ENCODE data around the gene STPG4.
"Not testable (repeated sequence)": the region's sequence is repeated elsewhere in the genome, so short reads cannot be mapped to it uniquely, and the experiment has no call there.

Gene STPG4

DNA sequence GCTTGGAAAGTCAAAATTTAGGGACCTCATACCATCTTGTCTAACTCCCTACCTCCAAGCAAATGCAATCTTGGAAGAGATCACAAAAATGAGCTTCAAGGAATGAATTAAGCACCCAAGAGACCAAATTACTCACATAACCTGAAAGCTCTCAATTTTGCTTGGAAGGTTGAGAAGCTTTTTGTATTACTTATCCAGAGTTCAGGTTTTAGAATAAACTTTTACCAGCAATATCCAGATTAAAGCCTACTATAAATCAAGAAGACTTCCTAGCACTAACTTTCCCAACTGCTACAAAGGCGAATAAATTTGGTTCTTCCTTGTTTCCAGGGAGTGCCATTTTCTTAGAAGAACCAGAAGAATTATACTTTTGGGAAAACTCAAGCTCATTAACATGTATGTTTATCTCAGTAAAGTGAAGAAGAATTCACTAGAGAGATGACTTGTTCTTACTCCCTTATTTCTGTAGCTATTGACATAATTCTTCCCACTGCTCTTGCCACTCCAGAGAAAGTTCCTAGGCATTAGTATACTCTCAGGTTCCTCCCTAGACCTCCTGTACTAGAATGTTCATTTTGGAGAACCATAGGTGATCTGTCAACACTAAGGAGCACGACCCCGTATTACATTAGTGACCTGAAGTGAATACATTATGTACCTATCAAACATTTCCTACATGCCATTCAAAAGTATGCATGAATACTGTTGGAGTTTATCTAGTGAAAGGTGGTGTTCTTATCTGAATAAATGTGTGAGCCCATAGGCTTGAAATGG lies 18.0 kb upstream of the STPG4 start:
- no peak for DNase-seq (ENCODE audit: low read depth)

DNA sequence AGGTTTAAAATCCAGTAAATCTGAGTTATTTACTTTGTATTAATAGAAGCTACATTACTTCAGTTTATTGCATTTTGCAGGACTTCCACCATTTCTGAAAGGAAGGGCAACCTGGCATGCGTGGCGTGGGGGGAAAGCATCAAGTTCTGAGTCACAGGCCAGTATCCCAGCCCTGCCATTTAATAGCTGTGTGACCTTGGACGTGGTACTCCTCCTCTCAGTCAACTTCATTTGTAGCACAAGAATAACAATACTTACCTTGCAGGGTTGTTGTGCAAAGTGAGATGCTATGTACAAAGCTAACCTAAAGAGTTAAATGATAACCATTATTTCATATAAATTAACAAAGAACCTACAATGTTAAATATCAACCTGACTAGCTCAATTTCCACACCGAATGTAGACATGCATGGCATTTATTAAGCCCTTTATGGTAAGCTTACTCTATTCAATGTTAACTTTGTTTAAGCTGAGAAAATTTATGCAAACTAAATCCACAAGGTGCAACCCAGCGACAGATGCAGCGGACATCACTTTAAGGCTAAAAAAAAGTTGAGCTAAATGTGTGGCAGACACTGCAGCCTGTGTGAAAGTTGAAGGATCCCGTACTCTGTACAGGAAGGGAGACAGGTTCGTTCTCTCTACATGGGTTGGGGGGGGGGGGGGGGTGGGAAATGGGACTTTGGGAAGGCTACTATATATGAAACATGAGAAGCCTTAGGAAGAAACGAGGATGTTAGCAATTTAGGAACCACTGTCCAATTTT lies 17.2 kb upstream of the STPG4 start:
- no peak for DNase-seq (ENCODE audit: low read depth)

GRCh38 chr2:47169784-47170183 lies 14.7 kb upstream of the STPG4 start:
- no peak for DNase-seq (ENCODE audit: low read depth)

GRCh38 chr2:47168895-47169294 lies 13.8 kb upstream of the STPG4 start:
- not testable (repeated sequence) for DNase-seq (ENCODE audit: low read depth)

DNA sequence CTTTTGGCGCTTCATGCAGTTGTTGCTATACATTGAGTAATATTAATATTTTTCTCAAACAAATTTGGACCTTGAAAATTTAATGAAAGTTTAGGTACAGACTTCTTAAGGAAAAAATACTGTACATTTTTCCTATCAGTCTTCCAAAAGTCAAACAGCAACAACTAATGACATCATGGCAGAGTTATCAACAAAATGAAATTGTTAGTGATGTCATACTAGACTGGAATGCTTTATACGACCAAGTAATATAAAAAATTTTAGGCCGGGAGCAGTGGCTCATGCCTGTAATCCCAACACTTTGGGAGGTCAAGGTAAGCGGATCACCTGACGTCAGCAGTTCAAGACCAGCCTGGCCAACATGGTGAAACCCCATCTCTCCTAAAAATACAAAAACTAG lies 12.0 kb upstream of the STPG4 start:
- DNase-seq (ENCODE audit: low read depth), result no peak

GRCh38 chr2:47165001-47165555 lies 10.0 kb upstream of the STPG4 start:
- no peak for DNase-seq (ENCODE audit: low read depth)

DNA sequence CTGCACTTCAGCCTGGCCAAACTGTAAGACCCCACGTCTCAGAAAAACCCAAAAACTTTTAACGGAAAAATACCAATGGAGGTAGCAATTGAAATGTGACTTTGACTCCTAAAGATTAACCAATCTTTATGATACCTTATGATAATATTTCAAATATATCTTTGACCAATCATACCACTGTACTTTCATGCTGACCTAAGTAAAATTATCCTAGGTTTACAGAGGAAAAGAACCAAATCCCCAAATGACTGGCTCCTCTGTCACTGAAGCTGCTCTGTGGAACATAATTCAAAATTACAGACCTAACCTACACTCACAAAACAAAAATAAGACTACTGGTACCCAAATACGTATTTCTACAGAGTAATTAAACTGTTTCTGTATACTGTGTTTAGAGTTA lies 7.7 kb upstream of the STPG4 start:
- DNase-seq (ENCODE audit: low read depth), result no peak

DNA sequence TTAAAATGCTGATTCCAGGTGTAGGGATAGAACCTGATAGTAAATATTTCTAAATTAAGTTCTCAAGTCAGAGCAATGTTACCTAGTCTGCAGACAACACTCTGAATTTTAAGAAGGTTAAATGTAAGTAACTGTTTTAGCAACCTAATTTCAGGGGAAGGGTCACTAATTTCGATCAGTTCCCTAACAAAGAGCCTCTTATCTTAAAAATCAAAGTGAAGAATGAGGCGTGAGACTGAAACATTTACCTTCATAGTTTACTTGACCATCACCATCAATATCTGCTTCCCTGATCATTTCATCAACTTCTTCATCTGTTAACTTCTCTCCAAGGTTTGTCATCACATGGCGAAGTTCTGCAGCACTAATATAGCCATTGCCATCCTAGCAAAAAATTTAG lies 6.4 kb upstream of the STPG4 start:
- DNase-seq (ENCODE audit: low read depth), result no peak

- DNase-seq (ENCODE audit: low read depth), result no peak
Observed at GRCh38 chr2:47160660-47161059, 5.6 kb upstream of the STPG4 start.

DNA sequence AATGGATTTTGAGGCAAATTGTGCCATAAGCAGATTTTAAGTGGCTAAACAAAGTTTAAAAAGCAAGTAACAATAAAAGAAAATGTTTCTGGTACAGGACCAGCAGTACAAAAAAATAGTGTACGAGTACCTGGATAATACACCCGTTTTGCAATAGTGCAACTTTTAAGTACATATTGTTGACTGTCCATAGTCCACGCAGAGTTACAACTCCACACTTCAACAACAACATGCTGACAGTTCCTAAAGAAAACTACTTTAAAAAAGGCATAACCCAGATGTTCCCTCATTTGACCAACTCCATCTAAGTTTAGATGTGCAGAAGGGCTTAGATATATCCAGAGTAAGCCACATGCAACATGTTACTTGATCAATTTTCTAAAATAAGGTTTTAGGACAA lies 5.1 kb upstream of the STPG4 start:
- DNase-seq (ENCODE audit: low read depth), result no peak

- no peak for DNase-seq (ENCODE audit: low read depth)
Observed at GRCh38 chr2:47159627-47160026, 4.5 kb upstream of the STPG4 start.

- DNase-seq (ENCODE audit: low read depth), result no peak
Observed at GRCh38 chr2:47158576-47158975, 3.5 kb upstream of the STPG4 start.

DNA sequence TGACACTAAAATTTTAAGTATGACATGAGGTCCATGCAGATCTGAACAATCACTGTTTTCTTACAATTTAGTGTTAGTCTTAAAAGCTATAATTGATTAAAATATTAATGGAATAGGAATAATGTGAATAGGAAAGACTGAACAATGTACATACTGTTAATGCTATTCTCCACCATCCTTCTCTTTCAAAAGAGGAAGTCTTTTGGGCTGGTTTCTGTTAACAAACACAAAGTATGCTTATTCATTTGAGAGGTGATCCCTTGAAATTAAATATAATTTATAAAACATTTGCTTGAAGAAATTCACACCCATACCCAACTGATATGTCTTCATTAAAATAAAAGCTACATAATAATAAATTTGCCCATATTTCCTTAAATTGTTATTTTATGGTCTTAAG lies 2.3 kb downstream of the STPG4 start:
- no peak for DNase-seq (ENCODE audit: low read depth)

GRCh38 chr2:47150175-47150574 lies 4.9 kb downstream of the STPG4 start:
- DNase-seq (ENCODE audit: low read depth), result no peak

DNA sequence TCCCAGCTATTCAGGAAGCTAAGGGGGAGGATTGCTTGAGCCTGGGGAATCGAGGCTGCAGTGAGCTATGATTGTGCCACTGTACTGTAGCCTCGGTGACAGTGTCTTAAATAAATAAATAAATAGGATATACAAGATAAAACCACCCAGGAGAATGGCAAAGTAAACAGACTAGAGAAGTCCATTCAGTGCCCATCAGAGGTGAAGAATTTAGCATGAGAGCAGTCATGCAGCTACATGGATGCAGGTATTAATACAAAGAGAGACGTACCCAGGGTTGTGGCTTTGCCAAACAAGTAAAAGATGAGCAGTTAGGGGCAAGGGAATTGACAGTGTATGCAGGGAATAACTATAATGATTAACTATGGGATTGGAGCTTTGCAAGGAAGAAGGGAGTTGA lies 8.1 kb downstream of the STPG4 start:
- DNase-seq (ENCODE audit: low read depth), result no peak

GRCh38 chr2:47145466-47145865 lies 9.6 kb downstream of the STPG4 start:
- DNase-seq (ENCODE audit: low read depth), result no peak

DNA sequence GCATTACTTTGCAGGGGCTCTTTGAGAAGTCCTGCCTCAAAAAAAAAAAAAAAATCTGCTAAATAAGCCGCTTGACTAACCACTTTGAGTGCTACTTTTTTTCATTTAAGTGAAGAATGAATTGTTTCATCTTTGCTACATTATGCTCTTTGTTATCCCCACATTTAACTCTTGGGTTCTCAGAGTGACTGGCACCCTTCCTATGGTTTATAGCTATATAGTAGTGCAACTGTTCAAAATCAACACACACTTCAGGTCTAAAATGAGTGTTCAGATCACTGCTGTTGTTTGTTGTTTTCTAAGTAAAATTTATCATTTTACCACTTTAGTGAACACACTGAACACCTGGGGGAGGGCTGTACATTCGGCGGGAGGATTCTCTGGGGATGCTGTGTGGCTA lies 13.6 kb downstream of the STPG4 start:
- no peak for DNase-seq (ENCODE audit: low read depth)

DNA sequence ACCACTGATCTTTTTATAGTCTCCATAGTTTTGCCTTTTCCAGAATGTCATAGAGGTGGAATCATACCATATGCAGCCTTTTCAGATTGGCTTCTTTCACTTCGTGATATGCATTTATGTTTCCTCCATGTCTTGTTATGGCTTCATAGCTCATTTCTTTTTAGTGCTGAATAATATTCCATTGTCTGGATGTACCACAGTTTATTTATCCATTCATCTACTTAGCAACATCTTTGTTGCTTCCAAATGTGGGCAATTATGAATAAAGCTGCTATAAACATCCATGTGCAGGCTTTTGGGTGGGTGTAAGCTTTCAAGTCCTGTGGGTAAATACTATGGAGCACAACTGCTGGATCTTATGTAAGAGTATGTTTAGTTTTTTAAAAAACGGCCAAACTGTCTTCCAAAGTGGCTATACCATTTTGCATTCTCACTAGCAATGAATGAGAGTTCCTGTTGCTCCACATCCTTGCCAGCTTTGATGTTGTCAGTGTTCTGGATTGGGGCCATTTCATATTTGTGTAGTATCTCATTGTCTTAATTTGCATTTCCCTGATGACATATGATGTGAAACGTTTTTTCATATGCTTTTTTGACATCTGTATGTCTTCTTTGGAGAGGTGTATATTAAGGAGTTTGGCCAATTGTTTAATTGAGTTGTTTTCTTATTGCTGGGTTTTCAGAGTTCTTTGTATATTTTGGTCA lies 20.6 kb downstream of the STPG4 start:
- DNase-seq (ENCODE audit: low read depth), result no peak

DNA sequence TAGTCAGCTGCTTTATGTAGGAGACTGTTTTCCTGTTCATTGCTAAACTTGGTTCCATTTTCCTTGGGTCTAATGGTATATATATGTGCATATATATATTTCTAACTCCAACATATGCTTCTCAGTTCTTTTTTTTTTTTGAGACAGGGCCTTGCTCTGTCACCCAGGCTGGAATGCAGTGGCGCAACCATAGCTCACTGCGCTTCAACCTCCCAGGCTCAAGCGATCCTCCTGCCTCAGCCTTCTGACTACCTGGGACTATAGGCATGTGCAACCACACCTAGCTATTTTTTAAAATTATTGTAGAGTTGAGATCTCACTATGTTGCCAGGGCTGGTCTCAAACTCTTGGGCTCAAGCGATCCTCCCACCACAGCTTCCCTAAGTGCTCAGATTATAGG lies 22.1 kb downstream of the STPG4 start:
- no peak for DNase-seq (ENCODE audit: low read depth)

- no peak for DNase-seq (ENCODE audit: low read depth)
Observed at GRCh38 chr2:47129191-47129706, 25.9 kb downstream of the STPG4 start.

DNA sequence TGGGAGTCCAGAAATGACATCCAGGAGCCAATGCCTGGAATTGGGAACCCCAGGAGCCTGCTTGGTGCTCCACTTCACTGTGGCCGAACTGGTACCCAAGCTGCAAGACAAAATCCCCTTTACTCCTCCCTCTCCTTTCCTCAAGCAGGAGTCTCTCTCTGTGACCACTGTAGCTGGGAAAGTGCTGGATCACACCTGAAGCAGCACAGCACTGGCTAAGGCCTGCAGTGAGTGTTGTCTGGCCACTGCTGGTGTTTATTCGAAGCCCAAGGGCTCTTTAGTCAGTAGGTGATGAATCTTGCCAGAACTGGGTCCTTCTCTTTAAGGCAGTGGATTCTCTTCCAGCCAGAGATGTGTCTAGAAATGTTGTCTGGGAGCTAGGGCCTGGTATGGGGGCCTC lies 26.4 kb downstream of the STPG4 start:
- no peak for DNase-seq (ENCODE audit: low read depth)

GRCh38 chr2:47127862-47128543 lies 27.1 kb downstream of the STPG4 start:
- no peak for DNase-seq (ENCODE audit: low read depth)

Data from stimulated activated CD8-positive, alpha-beta memory T cell treated with anti-CD3 and anti-CD28 coated beads, Interleukin-12 subunit alpha, Interleukin-12 subunit beta, amount 100 ng/mL, for 4 hours (primary cell).